ENCODE measurements around the gene GLRX5. TPM values are rescaled to one million over a fixed set of nuclear protein-coding genes. Genes with fewer than 3 reads are reported as not detected.

The GLRX5 gene
- total and polyA plus RNA-seq, 2 donors from 2014 or later: 46.7 to 124 TPM

DNA sequence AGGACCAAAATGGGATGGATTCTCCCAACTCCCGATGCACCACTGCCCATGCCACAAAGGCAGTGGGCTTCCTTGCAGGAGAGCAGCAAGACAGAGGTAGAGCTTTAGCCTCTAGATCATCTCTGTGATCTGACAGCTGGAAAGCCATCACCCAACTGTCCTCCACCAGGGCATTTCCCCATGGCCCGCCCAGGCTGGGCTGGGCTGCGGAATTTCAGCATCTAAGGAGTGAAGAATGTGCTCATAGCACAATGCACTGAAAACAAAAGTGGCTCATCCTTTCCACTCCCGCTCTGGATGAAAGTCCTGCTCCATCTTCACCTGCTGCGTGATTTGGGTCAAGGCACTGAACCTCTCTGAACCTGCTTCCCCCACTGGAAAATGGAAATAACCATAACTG is 24.0 kb upstream of the GLRX5 start:
- peaks cover 0 to 13% (median 0%) of the 10 kb centered on the region in 3 donors for H3K4me1 ChIP-seq (ENCODE audit: control insufficient read depth in 2 of 3, insufficient read depth in 2 of 3, low read depth in 1 of 3, low read length in 3 of 3)
- no peak overlapping the region for H3K27ac ChIP-seq (ENCODE audit: low read depth in 2 of 2, low read length in 2 of 2)
- intact Hi-C loops (cut with DNase I): no loop called here

DNA sequence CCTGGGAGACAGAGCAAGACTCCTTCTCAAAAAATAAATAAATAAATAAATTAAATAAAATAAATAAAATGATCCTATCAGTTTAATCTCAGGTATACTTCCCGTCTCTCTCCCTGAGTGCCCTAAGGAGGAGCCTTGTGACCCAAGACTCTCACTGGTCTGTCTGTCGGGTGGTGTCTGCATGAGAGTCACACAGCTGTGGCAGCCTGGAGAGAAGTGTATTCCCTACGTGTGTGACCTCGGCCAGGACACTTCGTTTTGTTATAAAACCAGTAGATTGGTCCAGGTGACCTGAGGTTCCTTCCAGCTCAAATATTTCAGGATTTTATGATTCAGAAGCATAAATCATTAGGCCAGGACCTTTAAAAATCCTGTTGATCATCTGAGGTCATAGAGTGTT is 23.2 kb upstream of the GLRX5 start:
- intact Hi-C loops (cut with DNase I): no loop called here
- no peak for TF ChIP-seq CTCF (IDR thresholded peaks at IDR 0.05; ENCODE audit: borderline replicate concordance, extremely low read depth, insufficient read depth)
- no peak overlapping the region for H3K9ac ChIP-seq (ENCODE audit: low read length in 3 of 3)
- H3K4me3 ChIP-seq (ENCODE audit: low read length in 3 of 3): no peak overlapping the region
- no peaks in the 10 kb centered on the region for H3K9me3 ChIP-seq (ENCODE audit: control insufficient read depth in 2 of 3, insufficient read depth in 1 of 3, low read length in 3 of 3)
- no peaks in the 10 kb centered on the region for H3K36me3 ChIP-seq (ENCODE audit: control insufficient read depth in 2 of 3, insufficient read depth in 3 of 3, low read length in 3 of 3)
- H3K4me1 ChIP-seq (ENCODE audit: control insufficient read depth in 2 of 3, insufficient read depth in 2 of 3, low read depth in 1 of 3, low read length in 3 of 3): peaks cover 0 to 14% (median 0%) of the 10 kb centered on the region in 3 donors
- no peak overlapping the region for H3K27ac ChIP-seq (ENCODE audit: low read depth in 2 of 2, low read length in 2 of 2)
- no peak for FAIRE-seq
- no peaks in the 10 kb centered on the region for H3K27me3 ChIP-seq (ENCODE audit: control insufficient read depth, insufficient read depth, low read length)
- peak in 1 of 5 donors; percentile 11 for DNase-seq

More for the DNA sequence above, 24.0 kb upstream of the GLRX5 start:
- H3K36me3 ChIP-seq (ENCODE audit: control insufficient read depth in 2 of 3, insufficient read depth in 3 of 3, low read length in 3 of 3): no peaks in the 10 kb centered on the region
- no peak for TF ChIP-seq CTCF (IDR thresholded peaks at IDR 0.05; ENCODE audit: borderline replicate concordance, extremely low read depth, insufficient read depth)
- H3K9ac ChIP-seq (ENCODE audit: low read length in 3 of 3): no peak overlapping the region
- no peaks in the 10 kb centered on the region for H3K27me3 ChIP-seq (ENCODE audit: control insufficient read depth, insufficient read depth, low read length)
- no peak overlapping the region for H3K4me3 ChIP-seq (ENCODE audit: low read length in 3 of 3)
- FAIRE-seq (no peak), DNase-seq (peak in 1 of 5 donors; percentile 18)
- H3K9me3 ChIP-seq (ENCODE audit: control insufficient read depth in 2 of 3, insufficient read depth in 1 of 3, low read length in 3 of 3): no peaks in the 10 kb centered on the region

- H3K36me3 ChIP-seq (ENCODE audit: control insufficient read depth in 2 of 3, insufficient read depth in 3 of 3, low read length in 3 of 3): no peaks in the 10 kb centered on the region
- no peak for TF ChIP-seq CTCF (IDR thresholded peaks at IDR 0.05; ENCODE audit: borderline replicate concordance, extremely low read depth, insufficient read depth)
- H3K9me3 ChIP-seq (ENCODE audit: control insufficient read depth in 2 of 3, insufficient read depth in 1 of 3, low read length in 3 of 3): no peaks in the 10 kb centered on the region
- peak in 1 of 5 donors; percentile 13 for DNase-seq
- FAIRE-seq: no peak
- no peak overlapping the region for H3K27ac ChIP-seq (ENCODE audit: low read depth in 2 of 2, low read length in 2 of 2)
- H3K9ac ChIP-seq (ENCODE audit: low read length in 3 of 3): no peak overlapping the region
- intact Hi-C loops (cut with DNase I): no loop called here
- peaks cover 3% of the 10 kb centered on the region for H3K27me3 ChIP-seq (ENCODE audit: control insufficient read depth, insufficient read depth, low read length)
- no peak overlapping the region for H3K4me3 ChIP-seq (ENCODE audit: low read length in 3 of 3)
- H3K4me1 ChIP-seq (ENCODE audit: control insufficient read depth in 2 of 3, insufficient read depth in 2 of 3, low read depth in 1 of 3, low read length in 3 of 3): peaks cover 0 to 16% (median 3%) of the 10 kb centered on the region in 3 donors
Measured at GRCh38 chr14:95513291-95513690, 21.6 kb upstream of the GLRX5 start.

Measured in kidney (tissue), 14 donors.